ENCODE measurements around the gene COQ8B.

- TF ChIP-seq CTCF (conservative IDR thresholded peaks at IDR 0.05; ENCODE audit: low read depth, low read length) = no peak
- no peak for TF ChIP-seq RFX5 (IDR thresholded peaks at IDR 0.05; ENCODE audit: low read depth, low read length)
- no peak; the same call in 1 of the 2 replicates for TF ChIP-seq POLR2A (IDR thresholded peaks at IDR 0.05; ENCODE audit: low read depth, low read length)
- TF ChIP-seq FOS (IDR thresholded peaks at IDR 0.05; ENCODE audit: low read depth, low read length) = no peak
- no peak for TF ChIP-seq RCOR1 (IDR thresholded peaks at IDR 0.05; ENCODE audit: insufficient replicate concordance, low read length)
- peak; percentile 42; the same call in 1 of the 2 replicates for TF ChIP-seq MAZ (IDR thresholded peaks at IDR 0.05; ENCODE audit: borderline replicate concordance, low read depth, low read length)
- peak; percentile 51; the same call in 1 of the 2 replicates for TF ChIP-seq MXI1 (IDR thresholded peaks at IDR 0.05; ENCODE audit: borderline replicate concordance, low read depth, low read length)
- peak; percentile 94 for TF ChIP-seq NFE2L2 (IDR thresholded peaks at IDR 0.05; ENCODE audit: low read depth, low read length)
- no peak for TF ChIP-seq CEBPB (IDR thresholded peaks at IDR 0.05; ENCODE audit: low read depth, low read length)
- TF ChIP-seq RAD21 (IDR thresholded peaks at IDR 0.05; ENCODE audit: low read length) = no peak
- TF ChIP-seq MAFK (IDR thresholded peaks at IDR 0.05; ENCODE audit: low read depth, low read length) = peak; percentile 48; the same call in 1 of the 2 replicates
- TF ChIP-seq CHD1 (IDR thresholded peaks at IDR 0.05; ENCODE audit: low read depth, low read length) = no peak
- no peak for TF ChIP-seq SMC3 (IDR thresholded peaks at IDR 0.05; ENCODE audit: low read depth, low read length)
Measured at GRCh38 chr19:40690693-40691420, 25.8 kb downstream of the COQ8B start.

Measured in IMR-90 (cell line).